Activated CD4-positive, alpha-beta T cell treated with anti-CD3 and anti-CD28 coated beads for 24 hours (primary cell): ENCODE data around the gene FGF3.
"Not testable (repeated sequence)": the region's sequence is repeated elsewhere in the genome, so short reads cannot be mapped to it uniquely, and the experiment has no call there.

Source experiments
- DNase-seq, 2 donors: peaks; one replicate each; pipeline ENCODE4 v3.0.0-alpha.2; 2020; ENCODE audit warnings: low read depth in 2 of 2

The FGF3 gene

GRCh38 chr11:69773626-69774353, 45.4 kb downstream of the FGF3 start:
- no peak for DNase-seq

DNA sequence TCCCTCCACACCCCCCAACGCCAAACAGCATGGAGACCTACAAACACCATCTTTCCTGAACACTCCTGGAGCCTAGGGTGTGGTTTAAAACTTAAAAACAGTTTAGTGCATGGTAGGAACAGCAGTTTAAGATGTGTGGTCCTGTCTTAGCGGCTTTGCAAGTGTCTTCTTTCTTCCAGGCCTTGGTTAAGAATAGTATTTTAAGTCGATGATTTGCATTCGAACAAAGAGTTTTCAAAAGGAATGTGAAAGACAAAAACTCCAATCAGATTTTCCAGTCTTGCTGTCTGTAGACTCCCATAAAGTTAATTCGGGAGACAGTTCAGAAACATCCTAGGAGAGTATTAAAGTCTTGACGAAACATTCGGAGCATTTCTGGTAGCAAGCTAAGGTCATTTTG, 47.8 kb downstream of the FGF3 start:
- DNase-seq: no peak

GRCh38 chr11:69770540-69770939, 48.7 kb downstream of the FGF3 start:
- no peak for DNase-seq

- no peak for DNase-seq
Measured at GRCh38 chr11:69765498-69765995, 53.7 kb downstream of the FGF3 start.

GRCh38 chr11:69764918-69765317, 54.3 kb downstream of the FGF3 start:
- not testable (repeated sequence) for DNase-seq

DNA sequence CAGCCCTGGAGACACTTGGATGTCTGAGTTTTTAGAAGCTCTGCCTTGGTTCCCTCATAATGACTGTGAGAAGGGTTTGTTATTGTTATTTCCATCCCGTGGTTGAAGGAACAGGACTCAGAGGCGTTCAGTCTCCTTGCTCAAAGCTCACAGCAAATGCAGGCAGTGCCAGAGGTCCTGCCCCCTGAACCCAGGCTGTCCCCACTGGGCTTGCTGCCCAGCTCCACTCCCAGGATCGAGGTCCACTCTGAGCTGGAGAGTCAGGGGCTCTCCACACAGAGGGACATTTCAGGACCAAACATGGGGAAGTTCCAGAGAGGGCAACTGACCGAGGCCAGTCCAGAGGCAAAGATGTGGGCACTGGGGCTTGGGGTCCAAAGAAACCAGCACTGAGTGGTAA, 58.9 kb downstream of the FGF3 start:
- DNase-seq: no peak
